OCI-LY3 (cell line): ENCODE results near the gene ARX.

Experiments
- EZH2phosphoT487 ChIP-seq: fragments of 200-600 bp; shearing (Covaris generic); IDR thresholded peaks from 2 replicates; pipeline ENCODE4 v1.6.1; 2018; ENCODE audit warnings: antibody characterized with exemption, mixed run types, low read depth
- TF ChIP-seq, protein P1 (sequence below): fragments of 200-600, 300-600 bp; sonication (generic); IDR thresholded peaks from 2 replicates; pipeline ENCODE4 v1.5.1; 2014; ENCODE audit warnings: antibody characterized with exemption, low read length, low read depth

DNA sequence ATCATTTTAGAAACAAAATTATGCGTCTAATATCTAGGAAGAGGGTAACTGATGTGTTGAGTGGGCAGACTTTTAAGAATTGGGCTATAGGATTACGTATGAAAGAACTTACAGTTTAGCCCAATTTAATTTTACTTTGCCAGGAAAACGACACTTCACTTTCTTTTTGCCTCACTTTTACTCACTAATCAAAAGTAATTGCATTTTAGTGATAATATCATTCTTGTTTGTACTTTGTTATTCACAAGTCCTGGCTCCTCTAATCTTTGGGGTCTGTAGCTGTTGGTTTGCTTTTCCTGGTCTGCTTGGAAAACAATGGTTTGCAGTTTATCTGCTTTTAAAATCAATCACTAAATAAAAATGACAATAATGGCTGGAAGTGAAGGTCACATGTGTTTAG is 2.9 kb upstream of the ARX start:
- TF ChIP-seq, protein P1, sequence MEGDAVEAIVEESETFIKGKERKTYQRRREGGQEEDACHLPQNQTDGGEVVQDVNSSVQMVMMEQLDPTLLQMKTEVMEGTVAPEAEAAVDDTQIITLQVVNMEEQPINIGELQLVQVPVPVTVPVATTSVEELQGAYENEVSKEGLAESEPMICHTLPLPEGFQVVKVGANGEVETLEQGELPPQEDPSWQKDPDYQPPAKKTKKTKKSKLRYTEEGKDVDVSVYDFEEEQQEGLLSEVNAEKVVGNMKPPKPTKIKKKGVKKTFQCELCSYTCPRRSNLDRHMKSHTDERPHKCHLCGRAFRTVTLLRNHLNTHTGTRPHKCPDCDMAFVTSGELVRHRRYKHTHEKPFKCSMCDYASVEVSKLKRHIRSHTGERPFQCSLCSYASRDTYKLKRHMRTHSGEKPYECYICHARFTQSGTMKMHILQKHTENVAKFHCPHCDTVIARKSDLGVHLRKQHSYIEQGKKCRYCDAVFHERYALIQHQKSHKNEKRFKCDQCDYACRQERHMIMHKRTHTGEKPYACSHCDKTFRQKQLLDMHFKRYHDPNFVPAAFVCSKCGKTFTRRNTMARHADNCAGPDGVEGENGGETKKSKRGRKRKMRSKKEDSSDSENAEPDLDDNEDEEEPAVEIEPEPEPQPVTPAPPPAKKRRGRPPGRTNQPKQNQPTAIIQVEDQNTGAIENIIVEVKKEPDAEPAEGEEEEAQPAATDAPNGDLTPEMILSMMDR: no peak
- no peak for TF ChIP-seq EZH2phosphoT487
